Measurements from ENCODE around the gene DZIP3.

Gene DZIP3

DNA sequence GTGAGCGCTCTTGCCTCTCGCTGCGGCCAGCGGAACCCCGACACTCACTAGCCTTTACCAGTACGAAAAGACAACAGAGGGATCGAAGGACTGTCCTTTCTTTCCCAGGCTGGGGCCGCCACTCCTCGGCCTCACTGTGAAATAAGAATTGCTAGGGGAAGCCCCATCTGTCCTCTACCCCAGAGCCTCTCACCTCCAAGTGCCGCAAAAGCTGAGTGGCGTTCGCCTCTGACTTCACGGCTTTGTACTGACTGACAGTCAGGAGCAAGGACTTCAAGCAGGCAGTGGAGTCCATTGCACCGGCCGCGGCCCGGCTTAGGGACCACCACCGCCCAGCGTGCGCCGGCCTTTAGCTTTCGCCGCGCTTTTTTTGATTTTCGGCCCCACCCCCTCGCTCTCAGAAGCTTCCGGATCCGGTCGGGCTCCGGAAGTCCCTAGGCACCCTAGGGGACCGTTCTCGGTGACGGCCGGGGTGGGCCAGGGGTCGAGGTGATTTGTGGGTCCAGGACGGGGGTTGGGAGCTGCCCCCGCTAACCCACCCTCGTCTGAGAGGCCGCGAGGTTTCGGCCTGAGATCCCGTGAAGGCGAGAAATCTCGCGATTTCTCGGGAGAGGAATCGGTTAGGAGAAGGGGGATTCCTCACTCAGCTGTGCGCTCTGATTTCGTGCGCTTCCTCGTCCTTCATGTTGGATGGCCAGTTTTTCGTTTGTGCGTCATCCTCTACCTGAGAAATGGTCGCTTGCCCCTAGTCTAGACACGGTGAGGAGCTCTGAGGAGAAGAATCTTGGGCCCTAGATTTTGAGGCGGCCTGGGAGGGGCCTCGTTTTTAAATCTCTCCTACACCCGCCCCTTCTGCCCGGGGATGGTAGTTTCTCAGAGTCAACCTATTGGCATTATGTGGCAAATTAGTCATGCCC is at the start of gene DZIP3, which contains the start of gene CIP2A:
DZIP3 (plus strand) TSS at position 642 of the 917 bp plus-strand sequence. CDS start 15,685 bp downstream, outside the sequence.
CIP2A (minus strand) TSS at position 358 of the 917 bp plus-strand sequence; CDS start at position 295, 63 bp downstream.
- DNase-seq (ENCODE audit: low read depth in 2 of 3, low spot score in 2 of 3): peak; percentile 68 to 83 (median 72)

GRCh38 chr3:108546247-108546646 is 43.3 kb upstream of the DZIP3 start:
- no peak for DNase-seq (ENCODE audit: low read depth in 2 of 3, low spot score in 2 of 3)

DNA sequence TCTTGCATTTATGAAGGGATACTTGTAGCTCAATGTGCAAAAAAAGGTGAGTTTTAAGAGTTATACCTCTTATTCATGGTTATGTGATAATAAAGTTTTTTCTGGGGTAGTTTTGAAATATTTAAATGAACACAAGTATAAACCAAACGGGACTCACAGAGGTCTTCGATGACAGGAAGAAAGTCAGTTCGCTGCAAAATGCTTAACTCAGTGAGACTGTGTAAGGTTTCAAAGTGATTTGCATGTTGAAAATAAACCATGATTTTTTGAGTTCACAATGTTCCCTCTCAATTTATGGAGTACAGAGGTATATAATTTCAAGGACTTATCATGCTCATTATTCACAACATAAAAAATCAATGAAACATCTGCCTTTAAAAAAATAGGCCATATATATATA is 42.8 kb upstream of the DZIP3 start:
- no peak for DNase-seq (ENCODE audit: low read depth in 2 of 3, low spot score in 2 of 3)

DNA sequence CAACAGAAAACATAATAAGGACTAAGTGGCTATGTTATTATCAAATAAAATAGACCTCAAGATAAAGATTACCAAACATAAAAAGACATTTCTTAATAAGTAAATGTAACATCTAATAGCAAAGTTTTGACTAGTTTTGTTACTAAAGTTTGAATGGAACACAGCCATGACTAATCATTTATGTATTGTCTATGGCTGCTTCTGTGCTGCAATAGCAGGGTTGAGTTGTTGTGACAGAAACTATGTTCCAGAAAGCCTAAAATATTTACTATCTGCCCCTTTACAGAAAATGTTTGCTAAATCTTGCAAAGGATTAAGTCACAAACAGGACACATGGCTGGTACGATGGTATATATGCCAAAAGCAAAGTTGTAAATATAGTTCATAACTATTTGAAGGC is 41.2 kb upstream of the DZIP3 start:
- DNase-seq (ENCODE audit: low read depth in 2 of 3, low spot score in 2 of 3): no peak

GRCh38 chr3:108548886-108549285 is 40.6 kb upstream of the DZIP3 start:
- DNase-seq (ENCODE audit: low read depth in 2 of 3, low spot score in 2 of 3): no peak

DNA sequence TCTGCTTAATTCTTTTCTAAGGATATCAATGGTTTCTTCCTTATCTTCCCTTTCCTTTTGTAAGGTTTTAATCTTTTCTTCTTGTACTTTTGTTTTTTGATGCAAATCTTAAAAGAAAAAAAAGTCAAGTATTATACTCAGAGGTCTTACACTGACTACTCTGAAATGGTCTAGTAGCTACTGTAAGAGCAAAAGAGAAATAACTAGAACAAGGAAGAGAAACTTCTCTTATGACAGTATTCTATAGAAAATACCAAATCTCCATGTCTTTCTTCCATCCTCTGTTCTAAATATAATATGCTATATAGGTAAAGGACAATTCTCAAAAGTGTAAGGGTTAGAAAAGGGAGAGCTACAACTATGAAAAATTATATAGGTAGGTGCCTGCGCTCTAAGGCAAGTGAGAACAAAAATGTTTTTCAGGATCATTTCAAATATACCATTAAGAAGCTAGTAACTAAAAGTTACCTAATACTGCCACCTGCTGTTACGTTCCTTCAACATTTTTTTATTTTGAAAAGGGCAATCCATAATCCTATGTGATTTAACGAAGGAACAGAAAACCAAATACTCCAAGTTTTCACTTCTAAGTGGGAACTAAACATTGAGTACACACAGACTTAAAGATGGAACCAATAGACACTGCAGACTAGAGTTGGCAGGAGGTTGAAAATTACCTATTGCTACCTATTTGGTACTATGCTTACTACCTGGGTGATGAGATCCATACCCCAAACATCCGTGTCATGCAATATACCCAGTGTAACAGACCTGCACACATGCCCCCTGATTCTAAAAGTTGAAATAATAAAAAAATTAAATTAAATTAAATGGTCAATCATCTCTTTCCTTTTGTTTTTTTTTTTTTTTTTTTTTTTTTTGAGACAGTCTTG is 37.0 kb upstream of the DZIP3 start:
- DNase-seq (ENCODE audit: low read depth in 2 of 3, low spot score in 2 of 3): no peak

- no peak for DNase-seq (ENCODE audit: low read depth in 2 of 3, low spot score in 2 of 3)
Observed at GRCh38 chr3:108554229-108554628, 35.3 kb upstream of the DZIP3 start.

DNA sequence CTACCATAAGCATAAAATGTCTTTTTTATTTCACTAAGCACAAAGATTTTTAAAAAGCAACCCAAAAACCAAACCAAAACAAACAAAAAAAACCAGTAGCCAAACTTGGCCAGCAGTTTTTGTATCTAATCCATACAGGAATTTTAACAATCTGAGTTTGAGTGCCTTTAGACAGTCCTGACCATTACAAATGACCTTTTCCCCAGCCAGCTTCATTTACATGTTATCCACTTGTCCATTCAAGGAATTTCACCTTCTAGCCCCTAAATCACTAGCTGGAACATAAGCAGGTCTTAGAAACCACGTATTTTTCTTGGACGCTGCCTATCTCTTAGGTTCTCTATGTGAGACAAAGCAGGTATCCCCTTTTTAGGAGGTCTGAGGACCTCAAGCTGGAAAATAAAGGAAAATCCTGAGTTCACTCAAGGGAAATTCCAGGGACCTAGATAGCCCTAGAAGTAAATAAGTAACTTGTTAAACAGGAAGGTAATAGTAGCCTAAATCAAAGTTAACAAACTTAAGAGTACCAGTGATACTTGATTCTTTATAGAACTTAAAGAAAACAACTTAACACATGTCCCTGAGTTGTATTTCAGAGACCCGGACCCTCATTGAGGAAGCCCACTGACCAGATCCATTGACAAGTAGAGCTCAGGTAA is 34.5 kb upstream of the DZIP3 start:
- DNase-seq (ENCODE audit: low read depth in 2 of 3, low spot score in 2 of 3): no peak

- no peak for DNase-seq (ENCODE audit: low read depth in 2 of 3, low spot score in 2 of 3)
Observed at GRCh38 chr3:108555966-108556581, 33.4 kb upstream of the DZIP3 start.

- no peak for DNase-seq (ENCODE audit: low read depth in 2 of 3, low spot score in 2 of 3)
Observed at GRCh38 chr3:108562565-108562964, 27.0 kb upstream of the DZIP3 start.

DNA sequence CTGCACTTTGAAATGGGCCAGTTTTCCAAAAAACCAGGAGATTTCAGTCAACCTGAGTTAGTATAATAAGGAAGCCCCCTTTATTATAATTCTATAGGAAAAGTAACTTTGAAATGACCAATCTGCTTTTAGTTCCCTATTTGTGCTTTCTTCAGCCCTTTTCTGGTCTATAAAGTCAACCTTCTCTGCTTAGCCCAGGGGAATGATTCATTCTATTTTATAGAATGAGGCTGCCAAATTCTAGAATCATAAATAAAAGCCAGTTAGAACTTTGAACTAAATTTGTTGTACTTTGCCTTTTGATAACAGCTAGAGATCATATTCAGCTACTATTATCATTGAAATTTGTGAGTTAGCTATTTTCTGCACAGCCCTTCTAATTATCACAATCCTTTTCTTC is 25.0 kb upstream of the DZIP3 start:
- no peak for DNase-seq (ENCODE audit: low read depth in 2 of 3, low spot score in 2 of 3)

- DNase-seq (ENCODE audit: low read depth in 2 of 3, low spot score in 2 of 3): no peak
Observed at GRCh38 chr3:108565506-108565905, 24.0 kb upstream of the DZIP3 start.

DNA sequence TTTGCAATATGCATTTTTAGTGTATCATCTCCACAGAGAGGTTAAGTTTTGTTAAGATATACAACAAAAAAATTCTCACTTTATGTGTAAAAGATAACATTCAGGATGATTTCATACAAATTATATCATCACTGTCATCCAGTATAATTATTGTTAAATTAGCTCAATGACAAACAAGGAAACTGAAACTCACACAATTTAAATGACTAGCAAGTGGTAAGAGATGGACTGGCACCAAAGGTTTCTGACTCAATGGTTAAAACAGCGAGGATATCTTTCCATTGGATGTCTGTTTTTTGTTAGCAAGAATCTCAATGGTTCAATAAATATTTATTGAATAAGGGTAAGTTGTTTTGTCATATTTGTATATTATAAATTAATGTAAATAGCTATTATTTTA is 22.9 kb upstream of the DZIP3 start:
- DNase-seq (ENCODE audit: low read depth in 2 of 3, low spot score in 2 of 3): no peak

GRCh38 chr3:108569336-108569735 is 20.2 kb upstream of the DZIP3 start:
- no peak for DNase-seq (ENCODE audit: low read depth in 2 of 3, low spot score in 2 of 3)

- no peak for DNase-seq (ENCODE audit: low read depth in 2 of 3, low spot score in 2 of 3)
Observed at GRCh38 chr3:108578064-108578463, 11.5 kb upstream of the DZIP3 start.

DNA sequence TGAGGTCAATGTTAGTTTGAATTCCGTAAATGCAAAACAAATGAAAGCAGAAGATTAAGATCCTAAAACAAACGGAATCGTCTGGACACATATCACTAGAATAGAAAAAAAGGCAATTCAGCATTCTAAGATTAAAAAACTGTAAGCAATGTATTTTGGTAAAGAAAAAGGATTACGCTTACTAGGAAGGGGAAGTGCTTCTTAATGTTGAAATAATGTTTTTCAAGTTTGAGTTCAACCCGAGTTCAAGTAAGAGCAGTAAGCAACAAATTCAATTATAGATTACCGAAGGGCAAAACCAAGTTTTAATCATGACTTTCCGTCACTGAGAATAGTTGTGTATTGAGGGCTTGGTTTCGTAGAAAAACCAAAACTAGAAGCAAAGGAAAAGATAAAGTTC is 921 bp upstream of the DZIP3 start:
- no peak for DNase-seq (ENCODE audit: low read depth in 2 of 3, low spot score in 2 of 3)

- DNase-seq (ENCODE audit: low read depth in 2 of 3, low spot score in 2 of 3): no peak
Observed at GRCh38 chr3:108589998-108590323, 439 bp downstream of the DZIP3 start.

- DNase-seq (ENCODE audit: low read depth in 2 of 3, low spot score in 2 of 3): no peak
Observed at GRCh38 chr3:108590460-108590859, 938 bp downstream of the DZIP3 start.

GRCh38 chr3:108595321-108595720 is 5.8 kb downstream of the DZIP3 start:
- DNase-seq (ENCODE audit: low read depth in 2 of 3, low spot score in 2 of 3): no peak

GRCh38 chr3:108598375-108598774 is 8.9 kb downstream of the DZIP3 start:
- DNase-seq (ENCODE audit: low read depth in 2 of 3, low spot score in 2 of 3): no peak
